ENCODE results near the gene MINAR1.

Gene MINAR1

DNA sequence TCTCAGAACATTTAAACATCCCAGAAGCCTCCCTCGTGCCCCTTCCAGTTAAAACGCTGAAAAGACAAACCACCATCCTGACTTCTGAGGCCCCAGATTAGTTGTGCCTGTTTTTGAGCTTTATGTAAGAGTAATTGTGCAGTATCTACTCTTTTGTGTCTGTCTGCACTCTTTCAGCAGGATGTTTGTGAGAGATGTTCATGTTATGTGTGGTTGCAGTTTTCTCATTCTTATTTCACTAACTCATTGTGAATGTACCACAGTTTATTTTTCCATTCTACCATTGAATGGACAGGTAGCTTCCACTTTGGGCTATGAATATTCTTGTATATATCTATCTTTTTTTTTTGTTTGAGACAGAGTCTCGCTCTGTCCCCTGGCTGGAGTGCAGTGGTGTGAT, 40.3 kb downstream of the MINAR1 start:
- no peak for DNase-seq

GRCh38 chr15:79474252-79474651, 42.1 kb downstream of the MINAR1 start:
- no peak for DNase-seq

DNA sequence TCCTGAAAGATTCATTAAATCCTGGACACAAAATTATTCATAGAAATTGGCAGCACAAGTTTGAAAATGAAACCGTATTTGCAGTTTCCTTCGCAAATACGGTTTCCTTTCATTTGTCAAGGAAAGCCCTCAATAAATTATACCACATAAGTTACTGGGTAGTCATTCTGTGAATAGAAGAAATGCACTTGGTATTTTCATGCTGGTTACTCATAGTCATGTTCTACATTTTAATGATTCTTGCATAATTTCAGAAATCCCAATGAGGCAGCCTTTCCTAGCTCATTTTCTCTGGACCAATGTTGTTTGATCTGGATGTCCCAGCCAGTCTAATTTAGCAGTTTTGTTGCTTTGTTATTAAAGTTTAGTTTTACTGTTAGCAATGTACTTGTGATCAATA, 43.2 kb downstream of the MINAR1 start:
- DNase-seq: no peak

DNA sequence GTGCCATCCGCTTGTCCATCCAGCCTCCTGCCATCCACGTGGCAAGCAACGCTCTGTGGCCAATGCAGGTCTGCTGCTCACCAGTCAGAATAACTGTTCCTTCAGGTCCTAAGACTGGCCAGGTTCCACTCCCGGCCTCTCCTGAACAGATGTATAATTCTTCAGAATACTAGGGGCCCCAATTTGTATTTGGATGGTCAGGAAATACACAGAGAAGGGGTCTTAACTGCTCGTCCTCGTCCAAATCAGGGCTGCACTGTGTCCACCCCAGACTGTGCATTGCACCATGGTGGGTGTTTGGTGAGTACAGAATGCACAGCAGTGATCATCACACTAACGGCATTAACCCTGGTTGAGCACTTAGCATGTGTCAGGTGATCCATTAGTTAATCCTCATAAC, 46.0 kb downstream of the MINAR1 start:
- no peak for DNase-seq

- no peak for DNase-seq
These were observed 47.5 kb downstream of the MINAR1 start for GRCh38 chr15:79479616-79480015.

DNA sequence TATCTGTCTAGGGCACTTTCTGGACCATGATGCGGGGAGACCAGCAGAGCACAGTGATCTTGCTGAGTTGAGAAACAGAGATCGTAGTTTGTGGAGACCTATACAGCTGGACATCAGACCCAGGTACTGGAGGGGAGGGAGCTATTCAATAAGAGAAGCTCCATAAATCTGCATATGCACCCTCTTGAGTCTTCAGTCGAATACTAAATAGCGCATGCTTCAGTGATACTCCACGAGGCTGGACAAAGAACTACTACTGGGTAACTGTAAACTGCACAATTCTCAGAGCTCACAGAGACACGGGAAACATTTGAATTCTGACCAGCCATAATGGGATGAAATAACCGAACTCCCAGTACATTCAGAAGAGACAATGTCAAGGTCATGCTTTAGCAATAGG, 49.7 kb downstream of the MINAR1 start:
- DNase-seq: no peak
